GM13976 (cell line): Measurements from ENCODE around the gene TCP1.

Experiments
- DNase-seq: peaks from one replicate; pipeline ENCODE4 v3.0.0; 2012; ENCODE audit warnings: low spot score
- CTCF ChIP-seq: IDR thresholded peaks from 2 replicates; pipeline ENCODE4 v1.5.1; 2012; ENCODE audit warnings: borderline replicate concordance, mild to moderate bottlenecking; ENCODE audit not compliant: insufficient read depth; ENCODE audit errors: extremely low read depth, missing control alignments, control extremely low read depth
- in situ Hi-C: fragments of 300-500 bp; cut with MboI; formaldehyde crosslinking; loops from one replicate; pipeline ENCODE4 v1.12.0; 2022; ENCODE audit warnings: low sequenced_read_pairs, mixed read lengths, inconsistent platforms; ENCODE audit not compliant: unreplicated experiment

Gene TCP1

DNA sequence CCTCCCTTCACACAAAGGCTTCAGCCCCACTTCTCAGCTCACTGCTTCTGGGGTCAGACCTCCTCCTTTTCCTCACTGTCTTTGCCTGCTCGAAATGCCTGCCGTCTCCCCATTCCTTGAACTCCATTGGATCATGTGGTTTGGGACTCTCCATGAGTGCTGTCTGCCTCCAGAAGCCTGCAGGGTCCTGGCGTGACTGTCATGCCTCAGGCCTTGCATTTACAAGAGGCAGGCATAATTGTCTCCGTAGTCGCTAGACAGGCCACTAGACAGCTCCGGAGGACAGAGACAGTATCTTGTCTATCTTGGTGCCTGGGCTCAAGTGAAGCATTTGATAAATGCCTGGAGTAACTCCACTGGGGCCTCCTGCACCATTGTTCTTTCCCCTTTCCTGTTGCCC lies 26.0 kb upstream of the TCP1 start:
- in situ Hi-C loops: no loop called here
- TF ChIP-seq CTCF: no peak
- DNase-seq: no peak

DNA sequence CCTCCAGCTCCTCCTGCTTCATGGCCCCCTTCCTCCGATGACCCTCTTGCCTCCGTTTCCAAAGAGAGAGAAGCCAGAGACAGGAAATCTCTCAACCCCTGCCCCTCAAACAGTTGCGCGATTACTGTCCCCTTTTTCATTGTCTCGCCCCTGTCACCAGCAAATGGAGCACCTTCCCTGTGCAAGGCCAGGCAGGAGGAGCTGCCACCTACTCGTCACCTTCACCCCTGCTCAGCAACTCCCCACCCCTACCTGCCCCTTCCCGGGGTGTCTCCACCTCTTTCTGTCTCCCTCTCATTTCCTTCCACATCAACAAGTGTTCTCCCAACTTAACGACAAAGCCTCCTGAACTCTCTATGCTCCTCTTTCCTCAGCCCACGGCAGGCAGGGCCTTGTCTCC lies 24.4 kb upstream of the TCP1 start:
- in situ Hi-C loops: no loop called here
- no peak for TF ChIP-seq CTCF
- no peak for DNase-seq

DNA sequence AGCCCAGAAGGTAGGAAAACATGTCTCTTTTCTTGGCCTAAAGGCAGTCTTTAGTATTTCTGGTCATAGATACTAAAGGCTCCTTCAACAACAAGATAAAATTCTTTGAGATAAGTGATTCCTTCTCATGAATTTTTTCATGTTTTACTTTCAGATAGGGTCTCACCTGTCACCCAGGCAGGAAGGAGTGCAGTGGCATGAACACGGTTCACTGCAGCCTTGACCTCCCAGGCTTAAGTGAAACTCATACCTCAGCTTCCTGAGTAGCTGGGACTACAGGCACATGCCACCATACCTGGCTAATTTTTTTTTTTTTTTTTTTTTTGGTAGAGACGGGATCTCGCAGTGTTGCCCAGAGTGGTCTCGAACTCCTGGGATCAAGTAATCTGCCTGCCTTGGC lies 19.7 kb upstream of the TCP1 start:
- in situ Hi-C loops: no loop called here
- no peak for TF ChIP-seq CTCF
- DNase-seq: no peak

- no peak for DNase-seq
- TF ChIP-seq CTCF: no peak
- in situ Hi-C loops: no loop called here
Observed at GRCh38 chr6:159808647-159809046, 19.2 kb upstream of the TCP1 start.

GRCh38 chr6:159807150-159807858 lies 17.9 kb upstream of the TCP1 start:
- DNase-seq: no peak
- in situ Hi-C loops: no loop called here
- TF ChIP-seq CTCF: no peak

DNA sequence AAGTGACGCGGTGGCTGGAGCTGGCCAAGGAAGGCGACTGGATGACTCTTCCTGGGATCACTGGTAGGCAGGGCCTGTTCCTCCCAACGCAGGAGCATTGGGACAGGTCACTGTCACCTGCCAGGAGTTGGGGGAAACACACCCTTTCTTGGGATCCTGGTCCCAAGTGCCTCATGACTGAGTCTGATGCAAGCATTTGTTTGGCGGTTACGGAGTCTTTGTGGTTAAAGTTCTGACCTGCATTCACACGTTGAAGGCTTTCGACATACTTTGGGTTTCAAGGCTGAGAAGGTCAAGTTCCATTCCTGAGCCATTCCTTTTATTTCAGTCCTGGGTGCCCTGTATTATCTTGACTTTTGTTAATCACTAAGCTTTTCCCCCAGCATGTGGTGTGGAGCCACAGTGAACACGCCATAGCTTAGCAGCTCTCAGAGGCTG lies 16.6 kb upstream of the TCP1 start:
- TF ChIP-seq CTCF: no peak
- in situ Hi-C loops: no loop called here
- DNase-seq: no peak
